GM12878 (cell line): ENCODE data around the gene ODAD2. TPM values are rescaled to one million over a fixed set of nuclear protein-coding genes. Genes with fewer than 3 reads are reported as not detected.

Experiments
- ATAC-seq: fragments of 200-7000 bp; cut with Tn5 transposase; 3 replicates; pipeline ENCODE4 v1.9.1; 2020; ENCODE audit warnings: mild to moderate bottlenecking, moderate library complexity
- BruUV-seq: library from RNA; stranded (reverse); fragments of 400-500 nt; replicated peaks from 2 replicates; lab custom pipeline; 2021; lab: Mats Ljungman, UMichigan
- CTCF ChIA-PET: fragments of 300-600 bp; sonication (Branson Sonifier 250); formaldehyde crosslinking; extraction: SDS; loops from one replicate; lab custom pipeline; 2021; ENCODE audit warnings: inconsistent platforms; lab: Yijun Ruan, JAX
- POLR2A ChIA-PET: fragments of 350-600 bp; formaldehyde crosslinking; extraction: SDS; loops from one replicate; lab custom pipeline; 2021; ENCODE audit warnings: inconsistent platforms; lab: Charles Lee
- RAD21 ChIA-PET: fragments of 300-600 bp; sonication (Branson Sonifier 250); formaldehyde crosslinking; loops from one replicate; lab custom pipeline; 2023; ENCODE audit warnings: antibody characterized with exemption; ENCODE audit not compliant: unreplicated experiment; lab: Charles Lee
- SMC1A ChIA-PET: fragments of 300-600 bp; sonication (Branson Sonifier 250); formaldehyde crosslinking; loops from one replicate; lab custom pipeline; 2023; ENCODE audit not compliant: unreplicated experiment, uncharacterized antibody; lab: Charles Lee
- DNase-seq: peaks from one replicate; pipeline ENCODE4 v3.0.0-alpha.2; 2011; ENCODE audit warnings: low read depth, low spot score
- FAIRE-seq: peaks from 3 replicates; lab custom pipeline; 2011; peaks lifted over from hg19 to GRCh38; lab: Jason Lieb, UNC
- H2AFZ ChIP-seq: 2 replicates; pipeline ENCODE4 v1.6.0; 2011; ENCODE audit warnings: low read depth, low read length, control low read depth; ENCODE audit not compliant: control insufficient read depth
- H3K27ac ChIP-seq: 2 replicates; pipeline ENCODE4 v1.5.1; 2011; ENCODE audit warnings: control low read depth; ENCODE audit not compliant: control insufficient read depth, insufficient read depth
- H3K27me3 ChIP-seq, 2 experiments: replicated peaks in 1 of 2; 2 replicates each; pipeline versions ENCODE4 v1.6.0 to v1.6.1; 2011; ENCODE audit warnings: low read length in 1 of 2; ENCODE audit not compliant: control insufficient read depth in 2 of 2, insufficient read depth in 2 of 2
- H3K36me3 ChIP-seq, 2 experiments: 2 replicates each; pipeline ENCODE4 v1.5.1; 2011; ENCODE audit warnings: low read length in 1 of 2; ENCODE audit not compliant: control insufficient read depth in 2 of 2, insufficient read depth in 2 of 2
- H3K4me1 ChIP-seq: 2 replicates; pipeline ENCODE4 v1.6.1; 2011; ENCODE audit warnings: mild to moderate bottlenecking, low read length, moderate library complexity, mixed read lengths; ENCODE audit not compliant: control insufficient read depth, insufficient read depth
- H3K4me2 ChIP-seq: 2 replicates; pipeline ENCODE4 v1.6.0; 2011; ENCODE audit warnings: control low read depth; ENCODE audit not compliant: control insufficient read depth, insufficient read depth
- H3K4me3 ChIP-seq: fragments of 200-600 bp; sonication (generic); 2 replicates; pipeline ENCODE4 v1.5.1; 2016
- H3K79me2 ChIP-seq: 2 replicates; pipeline ENCODE4 v1.6.0; 2011; ENCODE audit warnings: low read length; ENCODE audit not compliant: control insufficient read depth, insufficient read depth
- H3K9ac ChIP-seq: 2 replicates; pipeline ENCODE4 v1.8.0; 2011; ENCODE audit warnings: low read length, control low read depth, mixed read lengths; ENCODE audit not compliant: control insufficient read depth, insufficient read depth
- H3K9me3 ChIP-seq: replicated peaks from 3 replicates; pipeline ENCODE4 v1.5.1; 2011; ENCODE audit warnings: mild to moderate bottlenecking, low read length; ENCODE audit not compliant: control insufficient read depth, insufficient read depth
- H4K20me1 ChIP-seq: 2 replicates; pipeline ENCODE4 v1.6.0; 2011; ENCODE audit not compliant: control insufficient read depth, insufficient read depth
- CBX3 ChIP-seq: fragments of 200-600 bp; sonication (generic); IDR thresholded peaks from 2 replicates; pipeline ENCODE4 v1.6.1; 2016; ENCODE audit warnings: low read depth, borderline replicate concordance
- JUNB ChIP-seq: IDR thresholded peaks from 2 replicates; pipeline ENCODE4 v1.6.1; 2016; ENCODE audit warnings: antibody characterized with exemption, mild to moderate bottlenecking
- KDM1A ChIP-seq: fragments of 200-600 bp; sonication (generic); IDR thresholded peaks from 2 replicates; pipeline ENCODE4 v1.6.1; 2016; ENCODE audit warnings: borderline replicate concordance
- RCOR1 ChIP-seq: conservative IDR thresholded peaks from 2 replicates; pipeline ENCODE4 v1.6.1; 2012; ENCODE audit warnings: low read depth, low read length, improper control_type of control experiment
- SP1 ChIP-seq: IDR thresholded peaks from one replicate; pipeline ENCODE4 v1.6.1; 2011; ENCODE audit warnings: low read depth, low read length
- ZNF24 ChIP-seq: fragments of 450-650 bp; IDR thresholded peaks from 2 replicates; pipeline ENCODE4 v1.6.1; 2017; ENCODE audit warnings: antibody characterized with exemption, mild to moderate bottlenecking
- WGBS: methylation state at CpG from one replicate; pipeline ENCODE4 v1.1.6; 2016; ENCODE audit warnings: low lambda C conversion rate; ENCODE audit not compliant: insufficient replicate concordance, insufficient coverage; ENCODE audit errors: missing lambda C conversion rate; 5-methylcytosine and 5-hydroxymethylcytosine counted together
- in situ Hi-C: fragments of 300-500 bp; cut with MboI; formaldehyde crosslinking; loops from 9 replicates; pipeline ENCODE4 v1.14.3; 2018; ENCODE audit warnings: mixed read lengths
- intact Hi-C: fragments of 100-400 bp; cut with micrococcal nuclease; formaldehyde crosslinking; loops from one replicate; pipeline ENCODE4 v1.14.2; 2022; ENCODE audit not compliant: unreplicated experiment
- polyA plus RNA-seq, 11 experiments: library from polyadenylated mRNA; depleted of rRNA in 4 of 11; unstranded in 6 of 11; stranded (reverse) in 5 of 11; fragments of >200 nt; fragmentation: Nextera tagmentation in 4 of 11; fragmentation: Illumina TruSeq in 1 of 11; extraction: Ambion mirVana in 4 of 11; extraction: Trizol in 1 of 11; gene quantifications; 1 replicate in 1 of 11; 2 replicates in 10 of 11; pipeline versions ENCODE4 v1.2.1 to v1.2.3, GENCODE V29; 2011 to 2016; ENCODE audit warnings: inconsistent platforms in 2 of 11, missing spikeins in 2 of 11, low read depth in 1 of 11
- total RNA-seq, 4 experiments: library from RNA; depleted of rRNA in 3 of 4; stranded (reverse); fragments of >200 nt in 3 of 4; fragmentation: Illumina TruSeq in 1 of 4; extraction: Trizol in 1 of 4; gene quantifications; 2 replicates each; pipeline versions ENCODE4 v1.2.1 to v1.2.3, GENCODE V29; 2013 to 2021
- TF ChIP-seq, protein P1 (sequence below): IDR thresholded peaks from 2 replicates; pipeline ENCODE4 v1.6.1; 2011; ENCODE audit warnings: borderline replicate concordance, low read depth, mild to moderate bottlenecking, moderate library complexity, mixed read lengths, low read length; ENCODE audit not compliant: insufficient read depth; ENCODE audit errors: extremely low read length
- TF ChIP-seq, protein P2 (sequence below): fragments of 450-650 bp; formaldehyde crosslinking; IDR thresholded peaks from 2 replicates; pipeline ENCODE4 v1.5.0; 2022; ENCODE audit warnings: mild to moderate bottlenecking, missing genetic modification characterization

ODAD2 gene
- total and polyA plus RNA-seq, 10 of the 15 experiments (the other 5 are each of a cell fraction or from before 2014, with no cell fraction given), result not detected

DNA sequence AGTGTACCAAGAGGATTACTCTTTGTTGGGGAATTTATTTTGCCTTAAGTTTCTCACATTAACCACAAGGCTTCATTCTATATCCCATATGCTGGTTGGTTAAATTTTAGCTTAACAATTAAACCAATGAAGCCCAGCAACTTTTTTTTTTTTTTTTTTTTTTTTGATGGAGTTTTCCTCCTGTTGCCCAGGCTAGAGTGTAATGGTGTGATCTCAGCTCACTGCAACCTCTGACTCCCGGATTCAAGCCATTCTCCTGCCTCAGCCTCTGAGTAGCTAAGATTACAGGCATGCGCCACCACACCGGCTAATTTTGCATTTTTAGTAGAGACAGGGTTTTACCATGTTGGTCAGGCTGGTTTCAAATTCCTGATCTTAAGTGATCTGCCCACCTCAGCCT is 178.2 kb downstream of the ODAD2 start:
- Histone ChIP-seq H3K4me3 (no peak overlapping the region), H3K36me3 (no peaks in the 10 kb centered on the region), H3K4me2 (no peak overlapping the region), H3K79me2 (no peaks in the 10 kb centered on the region), H3K4me1 (no peaks in the 10 kb centered on the region), H2AFZ (no peak overlapping the region), H3K9ac (no peak overlapping the region), H4K20me1 (no peaks in the 10 kb centered on the region), H3K9me3 (no peaks in the 10 kb centered on the region), H3K27me3 (no peaks in the 10 kb centered on the region), H3K27ac (no peak overlapping the region)
- WGBS, result 55% methylated on average over 3 of the region's 3 CpGs
- ChIA-PET CTCF (no interaction called here), SMC1A (no interaction called here), RAD21 (no interaction called here), POLR2A (interaction anchor here (0.6 kb wide), 1 partner anchor 204 kb away, joined by 5 read pairs; no protein-coding TSS in a partner anchor)
- intact Hi-C loops, result no loop called here
- BruUV-seq, result no TSS peak
- TF ChIP-seq, protein P1, sequence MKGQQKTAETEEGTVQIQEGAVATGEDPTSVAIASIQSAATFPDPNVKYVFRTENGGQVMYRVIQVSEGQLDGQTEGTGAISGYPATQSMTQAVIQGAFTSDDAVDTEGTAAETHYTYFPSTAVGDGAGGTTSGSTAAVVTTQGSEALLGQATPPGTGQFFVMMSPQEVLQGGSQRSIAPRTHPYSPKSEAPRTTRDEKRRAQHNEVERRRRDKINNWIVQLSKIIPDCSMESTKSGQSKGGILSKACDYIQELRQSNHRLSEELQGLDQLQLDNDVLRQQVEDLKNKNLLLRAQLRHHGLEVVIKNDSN, result no peak
- no peak for TF ChIP-seq KDM1A
- no peak for TF ChIP-seq RCOR1
- TF ChIP-seq JUNB, result no peak
- no peak for TF ChIP-seq SP1
- no peak for TF ChIP-seq ZNF24
- no peak for TF ChIP-seq CBX3
- TF ChIP-seq, protein P2, sequence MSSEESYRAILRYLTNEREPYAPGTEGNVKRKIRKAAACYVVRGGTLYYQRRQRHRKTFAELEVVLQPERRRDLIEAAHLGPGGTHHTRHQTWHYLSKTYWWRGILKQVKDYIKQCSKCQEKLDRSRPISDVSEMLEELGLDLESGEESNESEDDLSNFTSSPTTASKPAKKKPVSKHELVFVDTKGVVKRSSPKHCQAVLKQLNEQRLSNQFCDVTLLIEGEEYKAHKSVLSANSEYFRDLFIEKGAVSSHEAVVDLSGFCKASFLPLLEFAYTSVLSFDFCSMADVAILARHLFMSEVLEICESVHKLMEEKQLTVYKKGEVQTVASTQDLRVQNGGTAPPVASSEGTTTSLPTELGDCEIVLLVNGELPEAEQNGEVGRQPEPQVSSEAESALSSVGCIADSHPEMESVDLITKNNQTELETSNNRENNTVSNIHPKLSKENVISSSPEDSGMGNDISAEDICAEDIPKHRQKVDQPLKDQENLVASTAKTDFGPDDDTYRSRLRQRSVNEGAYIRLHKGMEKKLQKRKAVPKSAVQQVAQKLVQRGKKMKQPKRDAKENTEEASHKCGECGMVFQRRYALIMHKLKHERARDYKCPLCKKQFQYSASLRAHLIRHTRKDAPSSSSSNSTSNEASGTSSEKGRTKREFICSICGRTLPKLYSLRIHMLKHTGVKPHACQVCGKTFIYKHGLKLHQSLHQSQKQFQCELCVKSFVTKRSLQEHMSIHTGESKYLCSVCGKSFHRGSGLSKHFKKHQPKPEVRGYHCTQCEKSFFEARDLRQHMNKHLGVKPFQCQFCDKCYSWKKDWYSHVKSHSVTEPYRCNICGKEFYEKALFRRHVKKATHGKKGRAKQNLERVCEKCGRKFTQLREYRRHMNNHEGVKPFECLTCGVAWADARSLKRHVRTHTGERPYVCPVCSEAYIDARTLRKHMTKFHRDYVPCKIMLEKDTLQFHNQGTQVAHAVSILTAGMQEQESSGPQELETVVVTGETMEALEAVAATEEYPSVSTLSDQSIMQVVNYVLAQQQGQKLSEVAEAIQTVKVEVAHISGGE (CRISPR knock-in tag), result no peak
- no peak for FAIRE-seq
- ATAC-seq, result no peak
- in situ Hi-C loops, result no loop called here
- no peak for DNase-seq
